Pons (tissue), 1 donor: ENCODE measurements around the gene PHF23.

Experiments used
- DNase-seq: peaks from one replicate; pipeline ENCODE4 v3.0.0-alpha.2; 2016; ENCODE audit warnings: low spot score

The PHF23 gene

GRCh38 chr17:7239091-7240027 lies at the start of gene PHF23:
Gene PHF23 (minus strand): TSS chr17:7239457. CDS start chr17:7239279, 178 bp downstream.
- DNase-seq = peak; percentile 100

- DNase-seq = no peak
These were observed 46.4 kb upstream of the PHF23 start for GRCh38 chr17:7285679-7286078.

- no peak for DNase-seq
These were observed 45.7 kb upstream of the PHF23 start for GRCh38 chr17:7284911-7285310.

- DNase-seq = no peak
These were observed 44.4 kb upstream of the PHF23 start for GRCh38 chr17:7283471-7284216.

GRCh38 chr17:7282752-7283321 lies 43.6 kb upstream of the PHF23 start:
- no peak for DNase-seq

- DNase-seq = no peak
These were observed 42.9 kb upstream of the PHF23 start for GRCh38 chr17:7281953-7282751.

GRCh38 chr17:7281074-7281952 lies 42.1 kb upstream of the PHF23 start, which contains the start of gene SLC2A4:
Gene SLC2A4 (plus strand): TSS chr17:7281718. CDS start chr17:7281935, 217 bp downstream.
- DNase-seq = peak; percentile 76

- DNase-seq = peak; percentile 67
These were observed 41.3 kb upstream of the PHF23 start for GRCh38 chr17:7280519-7281073.

GRCh38 chr17:7279448-7279847 lies 40.2 kb upstream of the PHF23 start:
- no peak for DNase-seq

- DNase-seq = no peak
These were observed 27.5 kb upstream of the PHF23 start for GRCh38 chr17:7266784-7267183.

GRCh38 chr17:7263801-7264078 lies 24.5 kb upstream of the PHF23 start:
- no peak for DNase-seq

GRCh38 chr17:7262935-7263800 lies 23.9 kb upstream of the PHF23 start:
- no peak for DNase-seq

- no peak for DNase-seq
These were observed 23.1 kb upstream of the PHF23 start, which contains the start of gene CLDN7 for GRCh38 chr17:7262192-7262934. Gene CLDN7 (minus strand): TSS chr17:7262478. CDS start chr17:7262043, 435 bp downstream.

GRCh38 chr17:7261379-7262191 lies 22.3 kb upstream of the PHF23 start:
- DNase-seq = no peak

- no peak for DNase-seq
These were observed 21.6 kb upstream of the PHF23 start for GRCh38 chr17:7260651-7261378.

GRCh38 chr17:7260151-7260550 lies 20.9 kb upstream of the PHF23 start:
- no peak for DNase-seq

GRCh38 chr17:7259555-7259889 lies 20.3 kb upstream of the PHF23 start:
- DNase-seq = no peak
